Measurements from ENCODE around the gene NKX2-1. TPM values are rescaled to one million over a fixed set of nuclear protein-coding genes. Genes with fewer than 3 reads are reported as not detected.

Gene NKX2-1
- total and polyA plus RNA-seq, 2 of the 13 experiments (the other 11 are each of a cell fraction or from before 2014, with no cell fraction given), result not detected

DNA sequence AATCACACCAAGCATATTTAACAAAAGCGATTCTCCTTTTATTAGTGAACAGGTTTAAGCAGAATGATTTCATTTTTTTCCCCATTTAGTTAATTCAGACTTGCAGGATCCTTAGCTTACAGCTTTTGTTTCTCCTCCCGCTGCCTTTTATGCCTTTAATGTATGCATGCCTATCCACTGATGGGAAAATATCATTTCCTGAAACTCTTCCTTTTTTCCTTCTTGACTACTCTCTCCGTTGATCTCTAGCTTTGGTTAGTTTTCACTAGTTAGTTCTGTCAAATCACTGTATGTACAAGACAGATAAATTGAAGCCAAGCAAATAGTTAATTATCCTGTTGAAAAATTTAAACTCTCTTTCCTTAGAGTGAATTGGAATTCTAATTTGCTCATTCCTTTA is 26.3 kb downstream of the NKX2-1 start (continued):
- no peak for TF ChIP-seq RERE (CRISPR knock-in tag; IDR thresholded peaks at IDR 0.05; ENCODE audit: low read depth)

- Histone ChIP-seq H3K36me3 (replicated peaks in 1 of 2; ENCODE audit: control insufficient read depth in 1 of 2, insufficient read depth in 2 of 2, low read length in 2 of 2) (no peaks in the 10 kb centered on the region), H3K9ac (ENCODE audit: insufficient read depth, low read depth, low read length) (no peak overlapping the region), H3K79me2 (ENCODE audit: insufficient read depth, low read length) (no peaks in the 10 kb centered on the region), H2AFZ (ENCODE audit: low read length) (no peak overlapping the region), H3K4me1 (ENCODE audit: insufficient read depth, low read length) (no peaks in the 10 kb centered on the region), H3K9me3 (ENCODE audit: low read length) (no peaks in the 10 kb centered on the region), H3K4me2 (ENCODE audit: low read depth, low read length) (no peak overlapping the region), H3K27ac (ENCODE audit: extremely low read length, insufficient read depth, low read length) (no peak overlapping the region), H3K27me3 (ENCODE audit: control insufficient read depth in 1 of 2, insufficient read depth in 2 of 2, low read length in 2 of 2) (peaks cover 0 to 6% of the 10 kb centered on the region in 2 experiments; a peak in 1 of 5 replicates), H4K20me1 (ENCODE audit: insufficient read depth, low read length) (no peaks in the 10 kb centered on the region), H3K4me3 (replicated peaks in 1 of 3; ENCODE audit: insufficient read depth in 1 of 3, low read depth in 2 of 3, low read length in 3 of 3) (no peak overlapping the region)
- no peak for FAIRE-seq
- POLR2A ChIA-PET, result no interaction called here
- intact Hi-C loops (cut with micrococcal nuclease; ENCODE audit: unreplicated experiment) (no loop called here), in situ Hi-C loops (cut with HindIII; ENCODE audit: extremely low pct_ligation_motif_present, low pct_unique_long_range_greater_than_20kb) (no loop called here)
- ATAC-seq, result no peak
- DNase-seq (ENCODE audit: low spot score), result no peak
- WGBS (ENCODE audit: low lambda C conversion rate), result 3% methylated on average over 2 of the region's 2 CpGs
- TF ChIP-seq TMF1 (CRISPR knock-in tag; IDR thresholded peaks at IDR 0.05; ENCODE audit: low read depth) (no peak), CBX1 (IDR thresholded peaks at IDR 0.05; ENCODE audit: low read depth) (no peak), DPF2 (CRISPR knock-in tag; IDR thresholded peaks at IDR 0.05; ENCODE audit: borderline replicate concordance, low read depth) (no peak), SKIL (CRISPR knock-in tag; IDR thresholded peaks at IDR 0.05; ENCODE audit: borderline replicate concordance) (no peak), MZF1 (CRISPR knock-in tag; IDR thresholded peaks at IDR 0.05; ENCODE audit: borderline replicate concordance) (no peak), MIER3 (CRISPR knock-in tag; IDR thresholded peaks at IDR 0.05; ENCODE audit: borderline replicate concordance) (no peak), PHF8 (CRISPR knock-in tag; IDR thresholded peaks at IDR 0.05) (no peak), MXD4 (CRISPR knock-in tag; IDR thresholded peaks at IDR 0.05) (no peak), MLXIP (CRISPR knock-in tag; IDR thresholded peaks at IDR 0.05; ENCODE audit: borderline replicate concordance) (no peak), HMG20A (CRISPR knock-in tag; IDR thresholded peaks at IDR 0.05; ENCODE audit: borderline replicate concordance) (no peak), NR2C2 (CRISPR knock-in tag; IDR thresholded peaks at IDR 0.05; ENCODE audit: borderline replicate concordance) (no peak), RAD51 (IDR thresholded peaks at IDR 0.05; ENCODE audit: borderline replicate concordance) (no peak), ZNF317 (CRISPR knock-in tag; IDR thresholded peaks at IDR 0.05) (no peak)
- CTCF ChIA-PET (ENCODE audit: low intra/inter-chr PET ratio, low total read pairs), result no interaction called here
- no TSS peak for BruUV-seq (replicated peaks)
These were observed 34.3 kb downstream of the NKX2-1 start for GRCh38 chr14:36485773-36486172.

Data from HepG2 (cell line).